HS-27A (cell line): ENCODE data around the gene PDGFA.
"Not testable (repeated sequence)": the region's sequence is repeated elsewhere in the genome, so short reads cannot be mapped to it uniquely, and the experiment has no call there.

Experiments used
- DNase-seq: peaks from one replicate; pipeline ENCODE4 v3.0.0-alpha.2; 2012; ENCODE audit warnings: low read depth, missing footprints

Gene PDGFA

GRCh38 chr7:552151-552867 is 32.7 kb upstream of the PDGFA start:
- DNase-seq: not testable (repeated sequence)

GRCh38 chr7:551615-551970 is 31.9 kb upstream of the PDGFA start:
- not testable (repeated sequence) for DNase-seq

GRCh38 chr7:550881-551614 is 31.4 kb upstream of the PDGFA start:
- DNase-seq: no peak

- no peak for DNase-seq
Measured at GRCh38 chr7:549891-550625, 30.4 kb upstream of the PDGFA start.

GRCh38 chr7:549066-549890 is 29.6 kb upstream of the PDGFA start:
- no peak for DNase-seq

- DNase-seq: no peak
Measured at GRCh38 chr7:548401-548800, 28.8 kb upstream of the PDGFA start.

GRCh38 chr7:545470-545869 is 25.8 kb upstream of the PDGFA start:
- no peak for DNase-seq

GRCh38 chr7:544338-545221 is 24.9 kb upstream of the PDGFA start:
- DNase-seq: no peak

GRCh38 chr7:543501-544337 is 24.1 kb upstream of the PDGFA start:
- DNase-seq: no peak

GRCh38 chr7:542713-543500 is 23.3 kb upstream of the PDGFA start:
- peak; percentile 46 for DNase-seq

- DNase-seq: no peak
Measured at GRCh38 chr7:542131-542712, 22.6 kb upstream of the PDGFA start.

GRCh38 chr7:541661-542060 is 22.0 kb upstream of the PDGFA start:
- DNase-seq: no peak

GRCh38 chr7:540997-541396 is 21.4 kb upstream of the PDGFA start:
- DNase-seq: no peak

GRCh38 chr7:540579-540978 is 20.9 kb upstream of the PDGFA start:
- DNase-seq: no peak

- DNase-seq: no peak
Measured at GRCh38 chr7:539731-540411, 20.2 kb upstream of the PDGFA start.

GRCh38 chr7:538764-539685 is 19.4 kb upstream of the PDGFA start:
- DNase-seq: no peak

- peak; percentile 54 for DNase-seq
Measured at GRCh38 chr7:537911-538634, 18.4 kb upstream of the PDGFA start.
